ENCODE measurements around the gene CCN5. TPM values are rescaled to one million over a fixed set of nuclear protein-coding genes. Genes with fewer than 3 reads are reported as not detected.

CCN5 gene
- total RNA-seq, 1 donor from 2014 or later = not detected

DNA sequence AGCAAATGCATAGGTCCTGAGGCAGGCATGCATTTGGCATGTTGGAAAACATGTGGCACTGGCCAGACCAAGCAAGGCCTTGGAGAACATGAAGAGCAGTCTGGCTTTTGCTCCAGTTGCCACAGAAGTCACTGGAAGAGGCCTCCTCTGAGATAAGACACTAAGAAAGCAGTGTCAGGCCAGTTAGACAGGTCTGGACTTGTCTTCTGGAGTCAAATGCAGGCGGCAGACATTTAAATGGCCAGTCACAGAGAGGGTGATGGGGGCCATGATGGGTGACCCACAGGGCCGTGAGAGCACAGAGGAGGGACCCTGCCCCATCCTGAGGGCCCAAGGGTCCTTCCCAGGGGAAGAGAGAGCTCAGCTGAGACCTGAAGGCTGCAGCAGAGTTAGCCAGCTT lies 36.9 kb upstream of the CCN5 start:
- Histone ChIP-seq H3F3A (ENCODE audit: low read depth) (no peaks in the 10 kb centered on the region), H3K27me3 (no peaks in the 10 kb centered on the region), H3K4me1 (peaks cover 11% of the 10 kb centered on the region), H2AFZ (replicated peaks) (peak overlapping the region; percentile 94), H3K27ac (no peak overlapping the region), H3K4me2 (no peak overlapping the region), H3K36me3 (no peaks in the 10 kb centered on the region), H3K79me2 (ENCODE audit: low read depth) (no peaks in the 10 kb centered on the region), H3K9ac (no peak overlapping the region), H3K4me3 (no peak overlapping the region), H3K9me3 (ENCODE audit: low read depth) (no peaks in the 10 kb centered on the region), H4K20me1 (ENCODE audit: low read depth) (no peaks in the 10 kb centered on the region)
- no peak for DNase-seq (ENCODE audit: low spot score)
- H3K4me3 Mint-ChIP-seq = no peak overlapping the region
- H3K27ac Mint-ChIP-seq = no peak overlapping the region
- H3K36me3 Mint-ChIP-seq = no peaks in the 10 kb centered on the region
- H3K4me1 Mint-ChIP-seq = no peaks in the 10 kb centered on the region
- peaks cover 6% of the 10 kb centered on the region for H3K27me3 Mint-ChIP-seq (ENCODE audit: insufficient read depth, low read depth)
- TF ChIP-seq EZH2phosphoT487 (IDR thresholded peaks at IDR 0.05) (no peak), EZH2 (IDR thresholded peaks at IDR 0.05) (no peak)
- no peaks in the 10 kb centered on the region for H3K9me3 Mint-ChIP-seq

GRCh38 chr20:44678990-44679611 lies 36.1 kb upstream of the CCN5 start:
- Histone ChIP-seq H3K79me2 (ENCODE audit: low read depth) (no peaks in the 10 kb centered on the region), H3K4me1 (peaks cover 11% of the 10 kb centered on the region), H3K9me3 (ENCODE audit: low read depth) (no peaks in the 10 kb centered on the region), H3K27ac (no peak overlapping the region), H3K9ac (no peak overlapping the region), H2AFZ (replicated peaks) (peak overlapping the region; percentile 94), H3K4me2 (no peak overlapping the region), H3F3A (ENCODE audit: low read depth) (no peaks in the 10 kb centered on the region), H3K36me3 (no peaks in the 10 kb centered on the region), H3K4me3 (no peak overlapping the region), H4K20me1 (ENCODE audit: low read depth) (no peaks in the 10 kb centered on the region), H3K27me3 (no peaks in the 10 kb centered on the region)
- Mint-ChIP-seq H3K27me3 (ENCODE audit: insufficient read depth, low read depth) (peaks cover 6% of the 10 kb centered on the region), H3K4me1 (no peaks in the 10 kb centered on the region), H3K9me3 (no peaks in the 10 kb centered on the region), H3K36me3 (no peaks in the 10 kb centered on the region), H3K27ac (peak overlapping the region; percentile 22), H3K4me3 (no peak overlapping the region)
- no peak for DNase-seq (ENCODE audit: low spot score)
- TF ChIP-seq CTCF (IDR thresholded peaks at IDR 0.05) (no peak), EZH2 (IDR thresholded peaks at IDR 0.05) (no peak), EZH2phosphoT487 (IDR thresholded peaks at IDR 0.05) (no peak)

- Histone ChIP-seq H3K9me3 (ENCODE audit: low read depth) (no peaks in the 10 kb centered on the region), H3K79me2 (ENCODE audit: low read depth) (no peaks in the 10 kb centered on the region), H3K36me3 (no peaks in the 10 kb centered on the region), H3K4me3 (no peak overlapping the region), H4K20me1 (ENCODE audit: low read depth) (no peaks in the 10 kb centered on the region), H2AFZ (replicated peaks) (no peak overlapping the region), H3K4me2 (no peak overlapping the region), H3K4me1 (peaks cover 11% of the 10 kb centered on the region), H3K27ac (no peak overlapping the region), H3K9ac (no peak overlapping the region), H3K27me3 (no peaks in the 10 kb centered on the region), H3F3A (ENCODE audit: low read depth) (no peaks in the 10 kb centered on the region)
- Mint-ChIP-seq H3K27me3 (ENCODE audit: insufficient read depth, low read depth) (peaks cover 4% of the 10 kb centered on the region), H3K9me3 (no peaks in the 10 kb centered on the region), H3K27ac (no peak overlapping the region), H3K4me1 (peaks cover 6% of the 10 kb centered on the region), H3K36me3 (no peaks in the 10 kb centered on the region), H3K4me3 (no peak overlapping the region)
- TF ChIP-seq EZH2 (IDR thresholded peaks at IDR 0.05) = no peak
- no peak for TF ChIP-seq CTCF (IDR thresholded peaks at IDR 0.05)
- no peak for TF ChIP-seq EZH2phosphoT487 (IDR thresholded peaks at IDR 0.05)
- DNase-seq (ENCODE audit: low spot score) = no peak
These were observed 33.2 kb upstream of the CCN5 start for GRCh38 chr20:44681796-44682566.

All from neural progenitor cell (in vitro differentiated cells).